HG02870 (cell line): Measurements from ENCODE around the gene HGFAC.

Experiments used
- ATAC-seq: cut with Tn5 transposase; IDR thresholded peaks from one replicate; pipeline ENCODE4 v1.9.1; 2021; ENCODE audit warnings: mild to moderate bottlenecking, moderate library complexity; ENCODE audit not compliant: unreplicated experiment

The HGFAC gene

GRCh38 chr4:3441501-3442459 lies at the start of gene HGFAC:
HGFAC (plus strand) TSS chr4:3441968; CDS start chr4:3442002, 34 bp downstream.
- ATAC-seq, result no peak

DNA sequence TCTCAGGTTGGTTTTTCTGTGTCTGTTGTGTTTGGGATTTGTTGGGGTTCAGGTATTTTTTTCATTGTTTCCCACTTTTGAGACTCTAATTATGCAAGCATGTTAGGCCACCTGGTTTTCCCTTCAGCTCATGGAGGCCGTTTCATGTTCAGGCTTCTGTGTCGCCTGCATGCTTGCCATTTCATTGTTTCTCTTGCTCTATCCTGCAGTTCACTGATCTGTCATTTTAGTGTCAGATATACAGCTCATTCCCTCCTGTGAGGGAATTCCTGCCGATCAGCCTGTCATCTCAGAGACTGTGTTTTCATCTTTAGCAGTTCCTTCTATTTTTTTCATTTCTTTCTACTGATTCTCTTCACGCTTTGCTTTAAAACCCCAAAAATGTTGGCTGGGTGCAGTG lies 49.4 kb upstream of the HGFAC start:
- ATAC-seq, result no peak

DNA sequence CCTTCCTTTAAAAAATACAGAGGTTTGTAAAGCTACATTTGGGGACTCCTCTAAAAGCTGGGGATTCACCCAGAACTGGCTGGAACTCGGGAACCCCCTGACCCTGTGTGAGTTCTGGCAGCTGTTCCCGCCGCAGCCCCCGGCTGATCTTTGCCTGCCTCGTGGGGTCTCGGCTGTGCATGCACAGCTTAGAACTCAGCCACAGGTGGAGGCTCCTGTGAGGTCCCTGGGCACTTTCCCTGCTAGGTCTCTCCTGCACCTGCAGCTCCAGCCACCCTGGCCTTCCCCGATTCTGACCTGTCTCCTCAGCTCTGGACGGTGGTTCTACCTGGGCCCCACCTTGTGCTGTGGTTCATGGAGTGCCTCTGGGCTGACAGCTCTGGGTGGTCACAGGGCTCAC lies 48.6 kb upstream of the HGFAC start:
- no peak for ATAC-seq

DNA sequence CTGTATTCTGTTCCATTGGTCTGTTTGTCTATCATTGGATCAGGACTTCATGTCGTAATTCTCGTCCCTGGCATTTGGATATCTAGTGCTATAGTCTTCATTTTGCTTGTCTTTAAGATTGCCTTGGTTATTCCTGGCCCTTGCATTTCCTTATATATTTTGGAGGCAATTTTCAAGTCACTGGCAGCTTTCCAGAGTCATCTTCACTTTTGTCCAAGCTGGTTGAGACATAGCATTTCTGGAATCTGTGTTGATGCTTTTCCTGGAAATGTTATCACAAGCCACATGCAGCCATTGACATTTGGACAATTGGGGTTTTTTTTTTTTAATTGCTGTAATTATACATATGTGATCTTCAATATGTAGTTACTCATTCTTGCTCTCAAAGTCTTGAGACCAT lies 45.2 kb upstream of the HGFAC start:
- ATAC-seq, result no peak

- ATAC-seq, result no peak
These were observed 44.6 kb upstream of the HGFAC start for GRCh38 chr4:3397128-3397527.

DNA sequence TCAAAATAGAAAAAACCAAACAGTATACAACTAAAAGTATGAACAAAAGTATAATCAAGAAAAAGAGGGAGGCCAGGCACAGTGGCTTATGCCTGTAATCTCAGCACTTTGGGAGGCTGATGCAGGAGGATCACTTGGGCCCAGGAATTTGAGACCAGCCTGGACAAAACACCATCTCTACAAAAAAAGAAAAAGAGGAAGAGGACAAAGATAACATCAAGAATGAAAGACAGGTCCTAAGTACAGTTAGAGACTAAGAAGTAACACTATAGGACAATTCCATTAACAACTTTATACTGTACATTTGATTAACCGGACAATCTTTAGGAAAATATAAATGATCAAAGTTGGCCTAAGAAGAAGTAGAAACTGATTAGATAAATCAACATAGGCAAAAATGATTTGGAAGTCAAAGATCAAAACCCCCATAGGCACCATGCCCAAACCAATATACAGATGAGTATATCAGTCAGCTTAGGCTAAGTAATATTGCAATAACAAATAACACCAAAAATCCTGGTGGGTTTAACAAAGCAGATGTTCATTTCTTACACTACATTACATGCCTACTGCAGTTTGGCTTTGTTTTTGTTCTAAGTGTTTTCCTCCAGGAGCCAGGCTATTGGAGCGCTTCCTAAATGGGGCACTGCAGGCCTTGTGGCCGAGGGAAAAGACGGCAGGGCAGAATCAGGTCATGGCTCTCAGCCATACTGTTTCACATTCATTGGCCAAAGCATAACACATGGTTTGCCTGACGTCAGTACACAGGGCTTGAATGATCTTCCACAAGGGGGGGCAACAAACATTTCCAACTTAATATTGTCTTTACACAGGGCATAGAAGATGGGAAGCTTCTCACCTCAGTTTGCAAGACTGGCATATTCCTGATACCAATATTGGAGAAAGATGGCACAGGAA lies 42.2 kb upstream of the HGFAC start:
- ATAC-seq, result no peak

- no peak for ATAC-seq
These were observed 40.2 kb upstream of the HGFAC start for GRCh38 chr4:3401436-3402171.

- no peak for ATAC-seq
These were observed 39.0 kb upstream of the HGFAC start for GRCh38 chr4:3402491-3403347.

DNA sequence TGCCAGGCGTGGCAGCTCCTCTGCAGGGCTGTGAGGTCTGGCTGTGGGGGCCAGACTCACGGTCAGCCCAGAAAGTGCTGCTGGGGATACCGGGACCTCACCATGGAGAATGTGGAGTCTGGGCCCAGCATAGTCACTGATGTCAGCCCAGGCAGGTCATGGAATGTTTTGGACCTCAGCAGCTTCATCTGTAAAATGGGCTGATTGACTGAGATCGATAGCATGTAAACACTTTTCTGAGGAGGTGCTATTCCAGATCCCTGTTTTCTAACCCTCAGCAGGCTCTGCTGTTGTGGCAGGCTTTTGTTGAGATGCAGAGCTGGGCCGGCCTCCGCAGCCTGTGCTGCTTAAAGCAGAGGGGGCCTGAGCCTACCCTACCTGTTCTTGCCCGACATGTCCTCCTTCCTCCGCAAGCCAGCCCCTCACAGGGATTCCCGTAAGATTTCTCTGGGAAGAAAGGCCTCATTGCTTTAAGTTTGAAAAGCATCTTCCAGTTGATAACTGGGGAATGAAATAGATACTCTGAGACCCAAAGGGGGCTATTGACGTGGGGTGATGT lies 38.3 kb upstream of the HGFAC start:
- ATAC-seq, result no peak

DNA sequence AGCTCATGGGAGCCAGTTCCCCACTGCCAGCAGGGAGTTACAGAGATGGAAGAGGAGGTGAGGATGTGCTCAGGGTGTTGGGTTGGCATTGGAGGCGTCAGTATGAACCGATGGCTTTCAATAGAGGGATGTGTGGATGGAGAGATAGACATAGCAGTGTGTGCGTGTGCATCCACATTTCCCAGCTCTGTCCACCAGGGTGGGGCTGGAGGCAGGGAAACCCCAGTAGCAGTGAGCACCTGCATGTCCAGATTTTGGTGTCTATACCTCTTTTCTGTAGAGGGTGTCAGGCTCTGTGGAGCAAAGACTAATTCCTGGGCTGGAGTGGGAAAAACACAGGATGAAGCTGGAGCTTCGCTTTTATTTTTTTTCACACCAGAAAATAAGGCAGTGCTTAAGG lies 37.2 kb upstream of the HGFAC start:
- ATAC-seq, result no peak

DNA sequence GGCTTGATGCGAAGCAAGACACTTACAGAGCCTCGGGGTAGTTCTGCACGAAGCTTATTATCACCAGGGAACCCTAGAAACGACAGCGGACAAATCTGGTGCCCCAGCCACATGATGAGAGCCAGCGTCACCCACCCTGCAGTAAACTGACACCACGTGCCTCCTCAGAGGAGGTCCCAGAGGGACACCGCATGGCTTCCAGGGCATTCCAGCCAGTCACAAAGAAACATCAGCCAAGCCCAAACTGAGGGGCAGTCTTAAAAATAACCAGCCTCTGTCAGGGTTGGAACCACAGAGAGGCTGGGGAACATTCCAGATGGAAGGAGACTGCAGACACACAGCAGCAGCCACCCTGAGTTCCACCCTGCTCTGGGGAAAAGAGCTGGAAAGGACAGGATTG lies 36.6 kb upstream of the HGFAC start:
- ATAC-seq, result no peak

- ATAC-seq, result no peak
These were observed 35.7 kb upstream of the HGFAC start for GRCh38 chr4:3406021-3406420.

DNA sequence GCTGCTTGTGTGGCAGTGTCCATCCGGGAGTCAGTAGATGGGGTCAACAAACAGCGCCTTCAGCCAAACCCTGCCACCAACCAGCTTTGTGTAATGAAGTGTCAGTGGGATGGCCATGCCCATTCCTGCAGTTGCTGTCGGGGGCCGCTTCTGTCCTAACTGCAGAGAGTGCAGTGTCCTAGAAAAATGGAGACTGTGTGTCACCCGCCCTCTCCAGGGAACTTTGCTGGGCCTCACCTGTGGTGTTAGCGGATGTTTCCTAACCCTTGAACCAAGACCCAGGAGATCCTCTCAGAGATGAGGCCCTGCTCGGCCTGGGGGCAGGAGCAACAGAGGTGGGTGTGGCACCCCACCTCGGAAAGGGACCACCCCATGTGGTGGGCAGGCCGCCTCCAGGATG lies 35.3 kb upstream of the HGFAC start:
- ATAC-seq, result no peak

DNA sequence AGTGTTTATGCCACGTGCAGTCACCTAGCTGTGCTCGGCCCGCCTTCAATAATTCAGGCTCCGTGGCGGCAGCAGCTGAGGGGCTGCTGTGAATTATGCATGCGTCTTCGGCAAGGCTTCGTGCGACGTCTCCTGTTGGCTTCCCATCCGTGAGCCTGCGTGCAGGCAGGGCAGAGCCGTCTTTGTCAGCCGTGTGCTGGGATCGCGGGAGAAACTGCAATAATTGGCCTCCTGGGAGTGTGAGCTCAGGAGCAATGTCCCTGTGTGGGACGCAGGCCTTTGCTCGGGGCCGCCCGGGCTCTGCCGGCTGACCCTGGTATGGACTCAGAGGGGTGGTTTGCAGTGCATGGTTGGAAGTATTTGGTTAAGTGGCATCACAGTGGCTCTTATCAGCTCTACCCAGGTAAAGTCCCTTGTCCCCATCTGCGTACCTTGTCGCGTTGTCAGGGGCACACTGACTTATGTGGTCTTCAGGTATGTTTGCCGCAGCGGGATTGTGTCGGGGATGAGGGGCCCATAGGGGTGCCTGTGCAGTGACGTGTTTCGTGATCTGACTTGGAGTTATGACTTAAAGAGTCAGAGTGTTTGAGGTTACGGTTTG lies 34.5 kb upstream of the HGFAC start:
- no peak for ATAC-seq

GRCh38 chr4:3407930-3408792 lies 33.6 kb upstream of the HGFAC start:
- ATAC-seq, result no peak

- ATAC-seq, result no peak
These were observed 32.9 kb upstream of the HGFAC start for GRCh38 chr4:3408793-3409330.

- no peak for ATAC-seq
These were observed 32.1 kb upstream of the HGFAC start for GRCh38 chr4:3409571-3410091.
